CD4-positive, alpha-beta T cell treated with Interleukin-17A for 4 hours (primary cell): Measurements from ENCODE around the gene CA10.

Experiments used
- DNase-seq: peaks from one replicate; pipeline ENCODE4 v3.0.0-alpha.2; 2020; ENCODE audit warnings: mixed read lengths

Gene CA10

GRCh38 chr17:51668155-51668962 is 490.2 kb downstream of the CA10 start:
- no peak for DNase-seq

- DNase-seq = no peak
Measured at GRCh38 chr17:51667706-51668083, 490.8 kb downstream of the CA10 start.

GRCh38 chr17:51666971-51667705 is 491.4 kb downstream of the CA10 start:
- no peak for DNase-seq

GRCh38 chr17:51662204-51663056 is 496.1 kb downstream of the CA10 start:
- DNase-seq = no peak

GRCh38 chr17:51661403-51661802 is 497.1 kb downstream of the CA10 start:
- no peak for DNase-seq

- no peak for DNase-seq
Measured at GRCh38 chr17:51660266-51660665, 498.2 kb downstream of the CA10 start.

- no peak for DNase-seq
Measured at GRCh38 chr17:51657224-51657623, 501.3 kb downstream of the CA10 start.

GRCh38 chr17:51653878-51654277 is 504.6 kb downstream of the CA10 start:
- DNase-seq = no peak

- no peak for DNase-seq
Measured at GRCh38 chr17:51652529-51652928, 506.0 kb downstream of the CA10 start.

- DNase-seq = no peak
Measured at GRCh38 chr17:51651513-51652298, 506.8 kb downstream of the CA10 start.

GRCh38 chr17:51650772-51651171 is 507.7 kb downstream of the CA10 start:
- no peak for DNase-seq

- no peak for DNase-seq
Measured at GRCh38 chr17:51650202-51650601, 508.3 kb downstream of the CA10 start.

GRCh38 chr17:51647826-51648225 is 510.7 kb downstream of the CA10 start:
- no peak for DNase-seq

GRCh38 chr17:51647067-51647466 is 511.4 kb downstream of the CA10 start:
- no peak for DNase-seq

GRCh38 chr17:51646539-51646938 is 512.0 kb downstream of the CA10 start:
- DNase-seq = no peak

- no peak for DNase-seq
Measured at GRCh38 chr17:51645056-51645455, 513.5 kb downstream of the CA10 start.

GRCh38 chr17:51643702-51644490 is 514.6 kb downstream of the CA10 start:
- DNase-seq = no peak

GRCh38 chr17:51642029-51642428 is 516.5 kb downstream of the CA10 start:
- DNase-seq = no peak

GRCh38 chr17:51640108-51640622 is 518.3 kb downstream of the CA10 start:
- peak; percentile 27 for DNase-seq

- DNase-seq = no peak
Measured at GRCh38 chr17:51638971-51639370, 519.5 kb downstream of the CA10 start.

GRCh38 chr17:51636291-51636690 is 522.2 kb downstream of the CA10 start:
- no peak for DNase-seq
